HCT116 (cell line): ENCODE data around the gene HK2. TPM values are rescaled to one million over a fixed set of nuclear protein-coding genes. Genes with fewer than 3 reads are reported as not detected.

ENCODE experiments used
- ATAC-seq: fragments of 200-7000 bp; cut with Tn5 transposase; 2 replicates; pipeline ENCODE4 v1.9.1; 2020; ENCODE audit warnings: mild to moderate bottlenecking, moderate library complexity
- BruUV-seq: library from RNA; stranded (reverse); fragments of 400-500 nt; replicated peaks from 2 replicates; lab custom pipeline; 2021; lab: Mats Ljungman, UMichigan
- CTCF ChIA-PET: fragments of 300-600 bp; sonication (Branson Sonifier 250); formaldehyde crosslinking; loops from one replicate; lab custom pipeline; 2021; ENCODE audit warnings: antibody characterized with exemption; lab: Charles Lee
- POLR2A ChIA-PET: fragments of 300-600, 350-600 bp; sonication (Branson Sonifier 250); formaldehyde crosslinking; loops from one replicate; lab custom pipeline; 2021; ENCODE audit warnings: antibody characterized with exemption; lab: Charles Lee
- RAD21 ChIA-PET, 2 experiments: fragments of 300-600 bp; sonication (Branson Sonifier 250); formaldehyde crosslinking; loops; one replicate each; lab custom pipeline; 2023; ENCODE audit warnings: low total read pairs in 2 of 2; ENCODE audit not compliant: uncharacterized antibody in 2 of 2, unreplicated experiment in 2 of 2, low non-redundant PET in 1 of 2; lab: Charles Lee
- DNase-seq: peaks from one replicate; pipeline ENCODE4 v3.0.0-alpha.2; 2010; ENCODE audit warnings: low read depth, low spot score
- H2AFZ ChIP-seq: fragments of 200-600 bp; shearing (Covaris generic), sonication (generic); 2 replicates; pipeline ENCODE4 v1.6.1; 2017; ENCODE audit warnings: low read depth, mixed run types, mixed read lengths, antibody characterized with exemption, low read length; ENCODE audit not compliant: poor library complexity, severe bottlenecking
- H3K27ac ChIP-seq: 2 replicates; pipeline ENCODE4 v1.5.1; 2012; ENCODE audit warnings: low read depth, low read length
- H3K27me3 ChIP-seq: fragments of 200-600 bp; sonication (generic); 2 replicates; pipeline ENCODE4 v1.6.1; 2016; ENCODE audit warnings: mixed run types, low read length, mixed read lengths; ENCODE audit not compliant: insufficient read depth
- H3K36me3 ChIP-seq, 2 experiments: fragments of 200-500 bp in 1 of 2; fragments of 200-600 bp in 1 of 2; sonication (Bioruptor generic) in 1 of 2; sonication (generic) in 1 of 2; 2 replicates each; pipeline versions ENCODE4 v1.5.1 to v1.6.1; 2014 to 2016; ENCODE audit warnings: low read length in 2 of 2, inconsistent platforms in 1 of 2, mixed read lengths in 1 of 2, mixed run types in 1 of 2; ENCODE audit not compliant: insufficient read depth in 2 of 2, control insufficient read depth in 1 of 2
- H3K4me1 ChIP-seq, 2 experiments: fragments of 200-600 bp in 1 of 2; sonication (generic) in 1 of 2; 2 replicates each; pipeline versions ENCODE4 v1.5.1 to v1.6.1; 2012 to 2017; ENCODE audit warnings: low read length in 2 of 2, inconsistent platforms in 1 of 2, mild to moderate bottlenecking in 1 of 2, mixed read lengths in 1 of 2, mixed run types in 1 of 2, moderate library complexity in 1 of 2; ENCODE audit not compliant: insufficient read depth in 2 of 2, control insufficient read depth in 1 of 2
- H3K4me2 ChIP-seq: fragments of 200-600 bp; sonication (generic); 2 replicates; pipeline ENCODE4 v1.6.1; 2017; ENCODE audit warnings: mixed run types, low read length, mixed read lengths
- H3K4me3 ChIP-seq, 2 experiments: fragments of 200-600 bp in 1 of 2; sonication (generic) in 1 of 2; replicated peaks in 1 of 2; 2 replicates each; pipeline ENCODE4 v1.5.1; 2011 to 2016; ENCODE audit warnings: low read length in 2 of 2, control low read depth in 1 of 2, low read depth in 1 of 2, mild to moderate bottlenecking in 1 of 2, mixed read lengths in 1 of 2, mixed run types in 1 of 2
- H3K79me2 ChIP-seq: fragments of 200-600 bp; sonication (generic); 2 replicates; pipeline ENCODE4 v1.6.1; 2017; ENCODE audit warnings: mild to moderate bottlenecking, mixed run types, low read length, moderate library complexity, mixed read lengths; ENCODE audit not compliant: insufficient read depth
- H3K9ac ChIP-seq: fragments of 200-600 bp; sonication (generic); 2 replicates; pipeline ENCODE4 v1.6.1; 2016; ENCODE audit warnings: low read length, mixed read lengths
- H3K9me2 ChIP-seq: fragments of 200-600 bp; sonication (generic), shearing (Covaris generic); 2 replicates; pipeline ENCODE4 v1.6.1; 2017; ENCODE audit warnings: mixed run types, mild to moderate bottlenecking, moderate library complexity; ENCODE audit not compliant: insufficient read depth
- H3K9me3 ChIP-seq, 2 experiments: fragments of 200-500 bp in 1 of 2; fragments of 200-600 bp in 1 of 2; sonication (Bioruptor generic) in 1 of 2; sonication (generic) in 1 of 2; 2 replicates each; pipeline ENCODE4 v1.6.1; 2014 to 2017; ENCODE audit warnings: low read length in 2 of 2, mixed read lengths in 2 of 2, inconsistent platforms in 1 of 2, low read depth in 1 of 2, mild to moderate bottlenecking in 1 of 2, mixed run types in 1 of 2, moderate library complexity in 1 of 2; ENCODE audit not compliant: control insufficient read depth in 1 of 2, insufficient read depth in 1 of 2
- H4K20me1 ChIP-seq: fragments of 200-600 bp; sonication (generic), shearing (Covaris generic); 2 replicates; pipeline ENCODE4 v1.6.1; 2017; ENCODE audit warnings: mixed run types, mild to moderate bottlenecking, moderate library complexity; ENCODE audit not compliant: insufficient read depth
- CBX3 ChIP-seq: IDR thresholded peaks from 2 replicates; pipeline ENCODE4 v1.6.1; 2012; ENCODE audit warnings: low read depth
- FOSL1 ChIP-seq: IDR thresholded peaks from 2 replicates; pipeline ENCODE4 v1.6.1; 2012; ENCODE audit warnings: low read depth
- YY1 ChIP-seq: IDR thresholded peaks from 2 replicates; pipeline ENCODE4 v1.6.1; 2011; ENCODE audit warnings: low read length, low read depth, moderate library complexity, mild to moderate bottlenecking; ENCODE audit not compliant: insufficient replicate concordance; ENCODE audit errors: extremely low read depth
- ZNF274 ChIP-seq: fragments of 200-500 bp; sonication (Bioruptor generic); IDR thresholded peaks from 2 replicates; pipeline ENCODE4 v1.6.1; 2014; ENCODE audit warnings: mild to moderate bottlenecking, low read depth, low read length, inconsistent platforms
- intact Hi-C: fragments of 100-400 bp; cut with micrococcal nuclease; formaldehyde crosslinking; loops from 2 replicates; pipeline ENCODE4 v1.10.0; 2022
- total RNA-seq: library from RNA; stranded (reverse); gene quantifications from one replicate; pipeline ENCODE4 v1.2.1, GENCODE V29; 2021; ENCODE audit not compliant: unreplicated experiment
- TF ChIP-seq, protein P1 (sequence below), 3 experiments: fragments of 200-600 bp in 1 of 3; sonication (generic) in 1 of 3; IDR thresholded peaks in 2 of 3; conservative IDR thresholded peaks in 1 of 3; 2 replicates each; pipeline ENCODE4 v1.5.1; 2012 to 2017; ENCODE audit warnings: low read depth in 2 of 3, low read length in 2 of 3, antibody characterized with exemption in 1 of 3, borderline replicate concordance in 1 of 3, control low read depth in 1 of 3, mild to moderate bottlenecking in 1 of 3, mixed read lengths in 1 of 3, mixed run types in 1 of 3, moderate library complexity in 1 of 3; ENCODE audit not compliant: insufficient read depth in 1 of 3

Gene HK2
- total RNA-seq, 1 experiment from 2014 or later = 42.5 TPM

DNA sequence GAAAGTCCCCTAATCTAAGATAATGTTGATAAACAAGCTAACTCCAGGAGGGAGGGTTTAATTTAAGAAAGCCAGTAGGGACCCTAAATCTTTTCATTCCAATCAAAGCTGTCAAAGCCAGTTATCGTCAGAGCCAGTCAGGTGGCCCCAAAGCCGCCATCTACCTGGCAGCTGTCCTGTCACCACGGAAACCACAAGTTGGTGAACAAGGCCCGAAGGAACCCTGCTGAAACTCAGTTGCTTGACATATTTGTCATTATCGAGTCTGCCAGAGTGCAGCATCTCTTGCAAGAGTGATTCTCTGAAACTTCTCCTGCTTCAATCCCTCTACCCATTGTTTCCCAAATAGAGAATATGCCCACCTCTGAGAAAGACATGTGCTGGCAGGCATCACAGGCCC lies 93.7 kb downstream of the HK2 start:
- H3K4me2 ChIP-seq = no peak overlapping the region
- H2AFZ ChIP-seq = no peak overlapping the region
- BruUV-seq = no TSS peak
- ChIA-PET CTCF (no interaction called here), RAD21 (no interaction called here), POLR2A (no interaction called here)
- DNase-seq (no peak), ATAC-seq (no peak)
- no peaks in the 10 kb centered on the region for H3K9me3 ChIP-seq
- no peaks in the 10 kb centered on the region for H3K79me2 ChIP-seq
- TF ChIP-seq CBX3 (no peak), FOSL1 (no peak), YY1 (no peak)
- H3K4me3 ChIP-seq = no peak overlapping the region
- H3K9ac ChIP-seq = no peak overlapping the region
- H3K27me3 ChIP-seq = peaks cover 12% of the 10 kb centered on the region; the same call in 1 of the 2 replicates
- no peaks in the 10 kb centered on the region for H4K20me1 ChIP-seq
- H3K4me1 ChIP-seq = no peaks in the 10 kb centered on the region
- no peak overlapping the region for H3K27ac ChIP-seq
- no peaks in the 10 kb centered on the region for H3K36me3 ChIP-seq
- H3K9me2 ChIP-seq = no peaks in the 10 kb centered on the region
- intact Hi-C loops = no loop called here

GRCh38 chr2:74930811-74931486 lies 97.0 kb downstream of the HK2 start:
- BruUV-seq = no TSS peak
- H3K9ac ChIP-seq = no peak overlapping the region
- no peaks in the 10 kb centered on the region for H3K36me3 ChIP-seq
- POLR2A ChIA-PET = no interaction called here
- RAD21 ChIA-PET = no interaction called here
- no peak overlapping the region for H3K4me2 ChIP-seq
- CTCF ChIA-PET = no interaction called here
- H3K9me2 ChIP-seq = no peaks in the 10 kb centered on the region
- no peak overlapping the region for H2AFZ ChIP-seq
- peaks cover 21% of the 10 kb centered on the region; the same call in 1 of the 2 replicates for H3K27me3 ChIP-seq
- no peak for TF ChIP-seq ZNF274
- TF ChIP-seq, protein P1, sequence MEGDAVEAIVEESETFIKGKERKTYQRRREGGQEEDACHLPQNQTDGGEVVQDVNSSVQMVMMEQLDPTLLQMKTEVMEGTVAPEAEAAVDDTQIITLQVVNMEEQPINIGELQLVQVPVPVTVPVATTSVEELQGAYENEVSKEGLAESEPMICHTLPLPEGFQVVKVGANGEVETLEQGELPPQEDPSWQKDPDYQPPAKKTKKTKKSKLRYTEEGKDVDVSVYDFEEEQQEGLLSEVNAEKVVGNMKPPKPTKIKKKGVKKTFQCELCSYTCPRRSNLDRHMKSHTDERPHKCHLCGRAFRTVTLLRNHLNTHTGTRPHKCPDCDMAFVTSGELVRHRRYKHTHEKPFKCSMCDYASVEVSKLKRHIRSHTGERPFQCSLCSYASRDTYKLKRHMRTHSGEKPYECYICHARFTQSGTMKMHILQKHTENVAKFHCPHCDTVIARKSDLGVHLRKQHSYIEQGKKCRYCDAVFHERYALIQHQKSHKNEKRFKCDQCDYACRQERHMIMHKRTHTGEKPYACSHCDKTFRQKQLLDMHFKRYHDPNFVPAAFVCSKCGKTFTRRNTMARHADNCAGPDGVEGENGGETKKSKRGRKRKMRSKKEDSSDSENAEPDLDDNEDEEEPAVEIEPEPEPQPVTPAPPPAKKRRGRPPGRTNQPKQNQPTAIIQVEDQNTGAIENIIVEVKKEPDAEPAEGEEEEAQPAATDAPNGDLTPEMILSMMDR (IDR thresholded peaks at IDR 0.05 in 2 of 3, conservative IDR thresholded peaks at IDR 0.05 in 1 of 3; ENCODE audit: borderline replicate concordance in 1 of 3, insufficient read depth in 1 of 3, low read depth in 2 of 3, low read length in 2 of 3) = no peak
- TF ChIP-seq, all 23 proteins: peak for 0
- intact Hi-C loops = loop anchor here (10.0 kb wide), 1 partner anchor 124 kb away; no protein-coding TSS in a partner anchor
- no peak overlapping the region for H3K27ac ChIP-seq
- DNase-seq (no peak), ATAC-seq (no peak)
- no peaks in the 10 kb centered on the region for H3K4me1 ChIP-seq
- no peaks in the 10 kb centered on the region for H3K9me3 ChIP-seq
- H3K4me3 ChIP-seq = no peak overlapping the region
- no peaks in the 10 kb centered on the region for H3K79me2 ChIP-seq
- no peaks in the 10 kb centered on the region for H4K20me1 ChIP-seq
